HEK293T (cell line): Measurements from ENCODE around the gene PKP3.

Experiments
- CTCF ChIA-PET: fragments of 350-600 bp; formaldehyde crosslinking; extraction: SDS; loops from one replicate; lab custom pipeline; 2021; ENCODE audit warnings: antibody characterized with exemption, inconsistent platforms; lab: Yijun Ruan, JAX
- POLR2A ChIA-PET: fragments of 350-600 bp; formaldehyde crosslinking; extraction: SDS; loops from one replicate; lab custom pipeline; 2020; ENCODE audit warnings: antibody characterized with exemption, inconsistent platforms; lab: Yijun Ruan, JAX
- DNase-seq: peaks from one replicate; pipeline ENCODE4 v3.0.0; 2012; ENCODE audit warnings: mixed read lengths; ENCODE audit errors: extremely low spot score
- ARNT ChIP-seq: fragments of 450-650 bp; IDR thresholded peaks from 2 replicates; pipeline ENCODE4 v1.6.1; 2017; ENCODE audit warnings: mild to moderate bottlenecking
- BHLHE40 ChIP-seq: fragments of 450-650 bp; IDR thresholded peaks from 2 replicates; pipeline ENCODE4 v1.6.1; 2016; ENCODE audit warnings: mild to moderate bottlenecking, moderate library complexity, borderline replicate concordance
- CTBP1 ChIP-seq: fragments of 450-650 bp; IDR thresholded peaks from 2 replicates; pipeline ENCODE4 v1.6.1; 2016; ENCODE audit warnings: borderline replicate concordance
- ELF4 ChIP-seq: fragments of 450-650 bp; IDR thresholded peaks from 2 replicates; pipeline ENCODE4 v1.6.1; 2017; ENCODE audit warnings: antibody characterized with exemption
- FOXA1 ChIP-seq: fragments of 450-650 bp; IDR thresholded peaks from 2 replicates; pipeline ENCODE4 v1.6.1; 2016; ENCODE audit warnings: mild to moderate bottlenecking
- FOXK2 ChIP-seq: fragments of 450-650 bp; IDR thresholded peaks from 2 replicates; pipeline ENCODE4 v1.6.1; 2016; ENCODE audit warnings: mild to moderate bottlenecking
- FOXM1 ChIP-seq: fragments of 450-650 bp; IDR thresholded peaks from 2 replicates; pipeline ENCODE4 v1.6.1; 2017; ENCODE audit warnings: mild to moderate bottlenecking, borderline replicate concordance
- HDGF ChIP-seq: fragments of 450-650 bp; IDR thresholded peaks from 2 replicates; pipeline ENCODE4 v1.6.1; 2017; ENCODE audit warnings: antibody characterized with exemption, borderline replicate concordance
- L3MBTL2 ChIP-seq: fragments of 450-650 bp; conservative IDR thresholded peaks from 2 replicates; pipeline ENCODE4 v1.6.1; 2016; ENCODE audit warnings: mild to moderate bottlenecking
- LEF1 ChIP-seq: fragments of 450-650 bp; IDR thresholded peaks from 2 replicates; pipeline ENCODE4 v1.6.1; 2017; ENCODE audit warnings: mild to moderate bottlenecking, borderline replicate concordance
- NFRKB ChIP-seq: fragments of 450-650 bp; IDR thresholded peaks from 2 replicates; pipeline ENCODE4 v1.6.1; 2016; ENCODE audit warnings: mild to moderate bottlenecking, moderate library complexity
- PKNOX1 ChIP-seq: fragments of 450-650 bp; IDR thresholded peaks from 2 replicates; pipeline ENCODE4 v1.6.1; 2016
- SP1 ChIP-seq: fragments of 450-650 bp; IDR thresholded peaks from 2 replicates; pipeline ENCODE4 v1.6.1; 2017
- SUZ12 ChIP-seq: fragments of 450-650 bp; IDR thresholded peaks from 2 replicates; pipeline ENCODE4 v1.6.1; 2016; ENCODE audit warnings: mild to moderate bottlenecking
- TARDBP ChIP-seq: fragments of 450-650 bp; IDR thresholded peaks from 2 replicates; pipeline ENCODE4 v1.6.1; 2016
- ZNF384 ChIP-seq: fragments of 450-650 bp; IDR thresholded peaks from 2 replicates; pipeline ENCODE4 v1.6.1; 2016

The PKP3 gene

GRCh38 chr11:351411-351810 lies 42.6 kb upstream of the PKP3 start:
- no peak for TF ChIP-seq NFRKB
- TF ChIP-seq BHLHE40: no peak
- TF ChIP-seq SP1: no peak
- TF ChIP-seq HDGF: no peak
- TF ChIP-seq PKNOX1: no peak
- CTCF ChIA-PET: no interaction called here
- no peak for DNase-seq
- POLR2A ChIA-PET: no interaction called here

DNA sequence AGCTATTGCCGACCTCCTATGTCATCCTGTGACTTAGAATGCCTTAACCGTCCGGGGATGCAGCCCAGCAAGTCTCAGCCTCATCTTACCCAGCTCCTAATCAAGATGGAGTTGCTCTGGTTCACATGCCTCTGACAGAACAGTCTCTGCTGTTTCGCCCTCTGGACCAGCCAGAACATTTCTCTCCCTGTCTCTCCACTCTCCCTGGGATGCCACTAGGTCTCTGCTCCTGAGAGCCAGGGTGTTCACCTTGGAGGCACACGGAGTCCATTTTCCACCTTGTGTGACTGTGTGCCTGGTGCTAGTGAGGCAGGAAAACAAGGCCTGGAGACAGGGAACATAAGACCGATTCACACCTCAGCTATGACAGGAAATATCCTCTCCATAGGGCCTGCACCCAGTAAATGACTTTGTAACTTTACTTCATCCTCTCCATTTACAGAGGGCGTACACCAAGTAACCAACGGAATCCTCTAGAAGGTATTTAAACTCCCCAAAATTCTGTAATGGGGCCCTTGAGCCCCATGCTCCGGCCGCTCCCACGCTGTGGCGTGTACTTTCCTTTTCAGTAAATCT lies 41.5 kb upstream of the PKP3 start:
- CTCF ChIA-PET: interaction anchor here (0.6 kb wide), 1 partner anchor 48 kb away, joined by 5 read pairs; no protein-coding TSS in a partner anchor
- no peak for DNase-seq
- POLR2A ChIA-PET: interaction anchor here (0.6 kb wide), 1 partner anchor 115 kb away, joined by 3 read pairs; no protein-coding TSS in a partner anchor

DNA sequence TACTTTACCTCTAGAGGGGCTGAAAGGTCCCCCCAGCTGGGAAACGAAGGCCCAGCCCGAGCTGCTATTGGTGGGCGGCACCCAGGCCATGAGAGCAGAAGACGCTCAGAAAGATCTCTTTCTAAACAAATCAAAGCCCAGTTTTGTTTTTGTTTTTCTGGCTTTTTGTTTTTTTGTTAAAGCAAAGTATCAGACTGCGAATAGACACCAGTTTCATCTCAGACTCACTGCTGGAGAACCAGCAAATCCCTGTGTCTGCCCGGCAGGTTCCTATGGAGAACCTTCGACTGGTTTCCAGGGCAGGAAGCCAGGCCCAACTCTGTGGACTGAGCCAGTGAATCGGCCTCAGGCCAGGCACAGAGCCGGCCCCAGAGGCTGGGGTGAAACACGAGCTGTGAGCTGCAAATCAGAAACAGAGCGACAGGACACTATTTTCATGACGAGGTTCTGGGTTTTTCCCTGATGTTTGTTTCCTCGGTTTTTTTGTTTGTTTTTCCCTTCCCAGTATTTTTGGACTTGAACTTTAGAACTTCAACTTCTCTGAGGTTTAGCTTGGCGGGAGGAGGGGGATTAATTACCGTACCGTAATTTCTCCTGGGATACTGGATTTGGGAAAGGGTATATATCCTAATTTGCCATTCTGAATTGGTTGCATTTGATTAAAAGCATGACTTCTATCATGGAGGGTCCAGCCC lies 40.7 kb upstream of the PKP3 start:
- POLR2A ChIA-PET: no interaction called here
- CTCF ChIA-PET: no interaction called here

More for the DNA sequence above, 41.5 kb upstream of the PKP3 start:
- TF ChIP-seq ZNF384 (no peak), L3MBTL2 (no peak), ELF4 (no peak), ARNT (no peak), HDGF (no peak), PKNOX1 (no peak), BHLHE40 (no peak), NFRKB (no peak), FOXA1 (no peak), FOXK2 (no peak)

GRCh38 chr11:355581-356458 lies 38.2 kb upstream of the PKP3 start:
- peak; percentile 77 for DNase-seq
- POLR2A ChIA-PET: interaction anchor here (0.6 to 1.6 kb wide), 10 partner anchors 13 to 105 kb away, joined by 3 to 10 read pairs (median 4); partner anchors contain the start of genes IFITM2 and PTDSS2
- TF ChIP-seq FOXA1 (no peak), ZNF384 (no peak), ARNT (no peak), ELF4 (no peak)
- CTCF ChIA-PET: interaction anchor here (0.7 to 2.2 kb wide), 3 partner anchors 16 to 105 kb away, joined by 3 to 9 read pairs (median 4); no protein-coding TSS in a partner anchor

More for the DNA sequence above, 40.7 kb upstream of the PKP3 start:
- TF ChIP-seq HDGF: no peak
- TF ChIP-seq FOXK2: no peak
- TF ChIP-seq PKNOX1: no peak
- no peak for TF ChIP-seq SUZ12
- TF ChIP-seq TARDBP: no peak
- no peak for TF ChIP-seq L3MBTL2
- TF ChIP-seq CTBP1: no peak
- no peak for TF ChIP-seq FOXM1
- no peak for TF ChIP-seq ZNF384
- TF ChIP-seq SP1: no peak
- no peak for TF ChIP-seq BHLHE40
- TF ChIP-seq LEF1: no peak
- TF ChIP-seq ARNT: no peak
- TF ChIP-seq NFRKB: no peak
- TF ChIP-seq FOXA1: no peak
- no peak for TF ChIP-seq ELF4
- DNase-seq: no peak

DNA sequence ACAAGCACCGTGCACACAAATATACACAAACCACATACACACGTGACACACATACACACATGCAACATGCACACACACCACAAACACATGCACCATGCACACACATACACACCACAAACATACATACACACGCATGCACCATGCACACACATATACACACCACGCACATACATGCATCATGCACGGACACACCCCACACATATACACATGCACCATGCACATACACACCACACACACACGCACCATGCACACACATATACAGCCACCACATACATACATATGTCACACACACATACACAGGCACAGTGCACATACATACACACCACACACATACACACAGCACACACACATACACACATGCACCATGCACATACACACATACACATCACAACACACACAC lies 37.4 kb upstream of the PKP3 start:
- no peak for TF ChIP-seq ZNF384
- TF ChIP-seq SUZ12: no peak
- TF ChIP-seq BHLHE40: no peak
- CTCF ChIA-PET: interaction anchor here (2.2 kb wide), 1 partner anchor 106 kb away, joined by 9 read pairs; no protein-coding TSS in a partner anchor
- no peak for DNase-seq
- POLR2A ChIA-PET: interaction anchor here (1.3 to 1.6 kb wide), 2 partner anchors 12 to 50 kb away, joined by 3 to 10 read pairs; partner anchors contain the start of gene IFITM2

GRCh38 chr11:357582-357981 lies 36.4 kb upstream of the PKP3 start:
- DNase-seq: no peak
- TF ChIP-seq HDGF (no peak), FOXA1 (no peak), ARNT (no peak), SP1 (no peak), TARDBP (no peak), CTBP1 (no peak), NFRKB (no peak), L3MBTL2 (no peak), FOXK2 (no peak), LEF1 (no peak)
- ChIA-PET CTCF (no interaction called here), POLR2A (no interaction called here)
